Activated naive CD8-positive, alpha-beta T cell treated with anti-CD3 and anti-CD28 coated beads, Interleukin-2, amount 50 U/mL, for 24 hours (primary cell): ENCODE measurements around the gene ZNF407.
A peak's percentile ranks its signal among the peaks of the same experiment; 100 is the strongest.

Experiments
- ATAC-seq: fragments of 150-1000 bp; cut with Tn5 transposase; one replicate; pipeline ENCODE4 v1.10.0; 2021
- DNase-seq: peaks from one replicate; pipeline ENCODE4 v3.0.0; 2021
- H3K27ac Mint-ChIP-seq: one replicate; pipeline ENCODE4 v1.8.0; 2021; ENCODE audit warnings: mild to moderate bottlenecking, mixed read lengths
- H3K27me3 Mint-ChIP-seq: one replicate; pipeline ENCODE4 v1.8.0; 2021; ENCODE audit warnings: mixed read lengths
- H3K36me3 Mint-ChIP-seq: one replicate; pipeline ENCODE4 v1.8.0; 2021; ENCODE audit warnings: low read depth, mixed read lengths
- H3K4me1 Mint-ChIP-seq: one replicate; pipeline ENCODE4 v1.8.0; 2021; ENCODE audit warnings: mixed read lengths
- H3K4me3 Mint-ChIP-seq: one replicate; pipeline ENCODE4 v1.8.0; 2021; ENCODE audit warnings: mild to moderate bottlenecking, moderate library complexity, mixed read lengths
- H3K9me3 Mint-ChIP-seq: one replicate; pipeline ENCODE4 v1.8.0; 2021; ENCODE audit warnings: mixed read lengths

ZNF407 gene

DNA sequence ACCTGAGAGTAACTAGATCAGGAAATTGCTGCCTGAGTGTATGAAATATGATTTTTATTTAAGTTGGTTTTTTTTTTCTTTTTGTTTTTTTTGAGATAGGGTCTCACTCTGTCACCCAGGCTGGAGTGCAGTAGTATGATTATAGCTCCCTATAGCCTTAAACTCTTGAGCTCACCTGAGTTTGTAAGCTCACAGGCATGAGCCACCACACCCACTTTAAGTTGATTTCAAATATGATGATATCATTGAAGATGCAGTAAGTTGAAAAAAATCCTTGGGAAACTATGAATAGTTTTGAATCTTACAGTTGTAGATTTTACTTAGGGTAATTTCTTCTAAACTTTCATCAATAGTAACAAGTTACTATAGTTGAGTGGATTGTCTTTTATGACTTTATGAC is 234.7 kb downstream of the ZNF407 start:
- no peaks in the 10 kb centered on the region for H3K27me3 Mint-ChIP-seq
- no peak overlapping the region for H3K4me3 Mint-ChIP-seq
- ATAC-seq = no peak
- H3K4me1 Mint-ChIP-seq = peaks cover 17% of the 10 kb centered on the region
- no peak for DNase-seq
- no peak overlapping the region for H3K27ac Mint-ChIP-seq
- H3K9me3 Mint-ChIP-seq = no peaks in the 10 kb centered on the region
- H3K36me3 Mint-ChIP-seq = peaks cover 15% of the 10 kb centered on the region

DNA sequence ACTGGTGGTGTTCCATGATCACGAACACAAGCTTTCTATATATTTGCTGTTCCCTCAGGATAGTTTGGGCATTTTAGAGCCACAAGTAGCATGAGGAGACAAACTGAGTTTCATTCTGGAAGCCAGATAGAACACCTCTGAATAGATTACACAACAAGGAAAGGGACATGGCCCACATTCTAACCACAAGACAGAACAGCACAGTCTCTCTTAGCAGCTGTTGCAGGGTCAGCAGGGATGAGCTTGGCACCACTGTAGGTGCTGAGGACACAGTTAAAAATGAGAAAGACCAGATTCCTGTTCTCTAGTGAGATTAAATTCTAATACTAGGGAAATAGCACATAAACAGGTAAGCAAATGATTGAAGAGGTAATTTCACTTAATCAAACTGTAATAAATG is 235.3 kb downstream of the ZNF407 start:
- DNase-seq = no peak
- H3K27me3 Mint-ChIP-seq = no peaks in the 10 kb centered on the region
- H3K4me3 Mint-ChIP-seq = no peak overlapping the region
- ATAC-seq = no peak
- peaks cover 18% of the 10 kb centered on the region for H3K36me3 Mint-ChIP-seq
- no peak overlapping the region for H3K27ac Mint-ChIP-seq
- H3K4me1 Mint-ChIP-seq = peaks cover 18% of the 10 kb centered on the region
- H3K9me3 Mint-ChIP-seq = no peaks in the 10 kb centered on the region

DNA sequence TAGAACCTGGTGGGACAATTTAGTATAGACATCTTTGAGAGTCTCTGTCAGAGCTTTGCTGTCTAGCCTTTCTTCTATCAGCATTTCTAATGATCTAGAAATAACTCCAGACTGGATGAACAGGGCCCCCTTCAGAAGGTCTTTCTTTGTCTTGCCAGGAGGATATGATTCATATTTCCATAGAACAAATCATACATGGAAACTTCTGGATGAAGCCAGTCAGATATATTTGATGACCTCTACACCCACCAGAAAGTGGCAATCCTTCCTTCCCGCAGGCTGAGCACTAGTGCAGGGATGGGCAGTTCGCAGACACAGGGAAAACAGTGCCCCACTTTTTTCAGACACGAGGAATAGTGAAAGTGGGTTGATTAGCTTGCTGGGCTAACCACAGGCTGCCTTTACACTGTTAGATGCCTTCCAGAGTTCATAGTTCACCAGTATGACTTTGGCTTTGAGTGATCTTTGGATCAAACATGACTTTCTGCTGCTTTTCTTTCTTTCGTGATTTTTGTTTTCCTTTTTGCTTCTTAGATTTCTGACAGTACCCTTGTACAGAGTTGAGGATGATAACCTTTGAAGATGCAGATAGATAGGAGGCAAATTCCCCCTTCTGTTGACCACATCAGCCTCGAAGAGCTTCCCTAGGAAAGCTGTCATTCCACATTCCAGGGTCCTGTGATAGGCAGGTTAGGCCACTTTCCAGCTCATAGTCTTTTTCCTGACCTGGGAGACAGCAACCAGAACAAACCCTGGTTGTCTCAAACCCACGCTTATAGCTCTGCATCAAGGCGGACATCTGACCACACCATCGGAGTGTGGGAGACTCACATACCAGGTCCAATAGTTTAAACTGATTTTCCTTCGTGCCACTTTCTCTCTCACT is 237.0 kb downstream of the ZNF407 start:
- H3K9me3 Mint-ChIP-seq = no peaks in the 10 kb centered on the region
- H3K4me1 Mint-ChIP-seq = peaks cover 26% of the 10 kb centered on the region
- no peak overlapping the region for H3K4me3 Mint-ChIP-seq
- ATAC-seq (no peak), DNase-seq (no peak)
- peaks cover 19% of the 10 kb centered on the region for H3K36me3 Mint-ChIP-seq
- H3K27me3 Mint-ChIP-seq = no peaks in the 10 kb centered on the region
- H3K27ac Mint-ChIP-seq = peak overlapping the region; percentile 4

DNA sequence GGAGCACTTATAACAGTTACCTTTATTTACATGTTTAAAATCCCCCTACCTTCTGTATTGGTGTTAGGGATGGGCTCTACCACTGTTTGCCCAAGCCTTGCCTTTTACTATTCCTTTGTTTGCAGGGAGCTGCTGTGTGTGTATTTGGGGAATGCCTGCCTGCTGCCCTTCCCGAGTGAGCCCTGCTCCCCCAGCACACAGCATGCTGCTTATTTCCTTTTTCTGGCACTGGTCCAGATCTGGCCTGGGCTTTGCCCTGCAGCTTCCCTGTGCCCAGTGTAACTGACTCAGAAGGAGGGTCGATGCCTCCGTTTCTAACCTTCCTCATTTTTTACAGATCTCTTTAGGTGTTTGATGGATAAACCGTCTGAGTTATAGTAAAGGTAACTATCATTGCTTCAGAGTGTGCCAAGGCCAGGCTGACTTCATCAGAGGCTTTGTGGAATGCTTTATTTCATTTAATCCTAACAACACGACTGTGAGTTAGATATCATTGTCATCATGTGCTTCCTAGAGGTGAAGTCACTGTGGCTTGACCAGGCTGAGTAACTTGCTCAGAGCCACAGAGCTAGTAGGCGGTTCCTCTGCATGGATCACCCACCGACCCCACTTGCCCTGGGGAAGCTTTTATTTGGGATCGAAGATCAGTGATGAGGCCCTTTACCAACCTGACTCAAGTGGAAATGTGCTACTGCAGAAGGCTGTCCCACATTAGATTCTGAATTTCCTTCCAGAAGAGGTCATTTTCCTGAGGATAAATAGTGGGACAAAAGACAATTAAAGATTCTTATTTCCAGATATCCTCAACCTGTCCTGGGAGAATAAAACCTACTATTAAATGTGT is 238.8 kb downstream of the ZNF407 start:
- no peaks in the 10 kb centered on the region for H3K9me3 Mint-ChIP-seq
- peaks cover 38% of the 10 kb centered on the region for H3K4me1 Mint-ChIP-seq
- no peaks in the 10 kb centered on the region for H3K27me3 Mint-ChIP-seq
- H3K36me3 Mint-ChIP-seq = peaks cover 22% of the 10 kb centered on the region
- H3K4me3 Mint-ChIP-seq = no peak overlapping the region
- ATAC-seq = no peak
- H3K27ac Mint-ChIP-seq = no peak overlapping the region
- no peak for DNase-seq

DNA sequence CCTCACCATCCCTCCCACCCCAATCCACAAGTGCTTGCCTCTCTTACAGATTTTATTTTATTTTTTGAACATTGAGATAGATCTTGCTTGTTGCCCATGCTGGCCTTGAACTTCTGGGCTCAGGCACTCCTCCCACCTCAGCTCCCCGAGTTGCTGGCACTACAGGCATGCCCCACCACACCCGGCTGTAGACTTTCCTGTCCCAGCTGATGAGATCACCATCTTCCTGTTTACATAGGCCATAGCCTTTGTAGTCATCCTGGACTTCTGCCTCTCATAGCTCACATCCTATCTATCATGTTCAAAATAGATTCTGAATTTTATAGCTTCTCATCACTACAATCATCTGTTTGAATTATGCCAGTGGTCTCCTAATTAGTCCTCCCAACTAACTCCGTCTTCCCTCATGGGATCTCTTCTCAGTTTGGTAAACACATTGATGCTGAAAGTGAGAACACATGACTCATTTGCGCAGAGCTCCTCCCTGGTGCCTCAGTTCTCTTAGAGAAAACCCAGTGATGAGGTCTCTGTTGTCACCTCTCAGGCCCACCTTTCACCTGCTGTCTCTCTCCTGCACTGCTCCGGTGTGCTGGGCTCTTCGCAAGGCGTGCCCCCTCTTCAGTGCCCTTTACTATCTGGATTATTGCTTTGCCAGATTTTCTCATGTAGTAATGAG is 243.0 kb downstream of the ZNF407 start:
- H3K27ac Mint-ChIP-seq = no peak overlapping the region
- ATAC-seq (no peak), DNase-seq (no peak)
- H3K4me1 Mint-ChIP-seq = peaks cover 26% of the 10 kb centered on the region
- H3K9me3 Mint-ChIP-seq = no peaks in the 10 kb centered on the region
- H3K4me3 Mint-ChIP-seq = no peak overlapping the region
- peaks cover 16% of the 10 kb centered on the region for H3K36me3 Mint-ChIP-seq
- H3K27me3 Mint-ChIP-seq = no peaks in the 10 kb centered on the region

DNA sequence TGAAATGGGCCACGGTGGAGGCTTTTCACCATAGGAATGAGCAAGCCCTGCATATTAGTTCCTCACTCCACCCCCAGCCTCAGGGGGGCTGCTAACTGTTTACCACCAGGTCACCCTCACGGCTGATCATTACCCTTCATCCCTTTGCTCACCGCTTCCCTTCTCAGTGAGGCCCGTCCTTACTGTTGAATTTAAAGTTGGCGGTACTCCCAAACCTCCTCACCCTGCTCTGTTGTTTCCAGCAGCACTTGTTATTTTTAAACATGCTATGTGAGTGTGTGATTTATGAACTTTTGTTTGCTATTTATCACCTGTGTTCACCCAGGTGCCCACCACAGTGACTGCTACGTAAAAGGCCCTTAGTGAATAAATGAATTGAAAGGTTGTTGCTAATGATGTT is 243.6 kb downstream of the ZNF407 start:
- no peak overlapping the region for H3K27ac Mint-ChIP-seq
- peaks cover 16% of the 10 kb centered on the region for H3K36me3 Mint-ChIP-seq
- no peak for DNase-seq
- H3K4me3 Mint-ChIP-seq = no peak overlapping the region
- H3K9me3 Mint-ChIP-seq = no peaks in the 10 kb centered on the region
- peaks cover 23% of the 10 kb centered on the region for H3K4me1 Mint-ChIP-seq
- no peak for ATAC-seq
- H3K27me3 Mint-ChIP-seq = no peaks in the 10 kb centered on the region

DNA sequence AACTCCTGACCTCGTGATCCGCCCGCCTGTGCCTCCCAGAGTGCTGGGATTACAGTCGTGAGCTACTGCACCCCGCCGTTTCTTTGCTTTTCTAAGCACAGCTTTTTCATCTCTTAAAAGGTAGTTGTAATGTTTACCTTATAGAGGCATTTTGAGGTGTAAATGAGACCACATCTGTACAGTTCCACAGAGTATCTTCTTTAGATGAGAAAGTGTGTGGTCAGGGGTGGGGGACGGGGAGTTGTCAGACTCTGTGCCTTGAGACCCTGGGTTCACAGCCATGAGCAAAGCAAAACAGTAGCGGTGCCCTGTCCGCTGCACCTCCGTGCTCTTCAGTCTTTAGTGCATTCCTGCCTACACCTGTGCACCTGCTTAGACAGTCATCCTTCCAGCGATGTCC is 251.6 kb downstream of the ZNF407 start:
- Mint-ChIP-seq H3K36me3 (peaks cover 2% of the 10 kb centered on the region), H3K27me3 (no peaks in the 10 kb centered on the region), H3K9me3 (no peaks in the 10 kb centered on the region), H3K4me3 (no peak overlapping the region), H3K27ac (no peak overlapping the region), H3K4me1 (peaks cover 2% of the 10 kb centered on the region)
- DNase-seq (no peak), ATAC-seq (no peak)

DNA sequence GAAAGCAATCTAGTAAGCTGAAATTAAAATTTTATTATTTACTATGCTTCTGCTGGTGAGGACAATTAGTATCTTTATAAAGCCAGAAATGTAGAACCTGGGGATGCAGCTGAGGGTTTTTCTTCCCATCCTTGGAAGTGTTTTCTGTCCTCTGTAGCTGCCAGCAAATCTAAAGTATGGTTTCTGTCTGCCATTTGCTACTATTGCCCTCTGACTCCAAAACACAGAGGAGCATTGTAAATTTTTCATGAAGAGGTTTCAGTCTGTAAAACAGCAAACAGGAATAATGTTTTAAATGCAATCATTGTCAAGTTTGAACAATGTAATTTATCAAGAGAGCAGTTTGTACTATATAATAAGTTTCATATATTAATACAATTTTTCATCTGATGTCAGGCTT is 258.8 kb downstream of the ZNF407 start:
- H3K4me3 Mint-ChIP-seq = no peak overlapping the region
- H3K27me3 Mint-ChIP-seq = no peaks in the 10 kb centered on the region
- ATAC-seq (no peak), DNase-seq (no peak)
- no peaks in the 10 kb centered on the region for H3K4me1 Mint-ChIP-seq
- H3K27ac Mint-ChIP-seq = no peak overlapping the region
- no peaks in the 10 kb centered on the region for H3K9me3 Mint-ChIP-seq
- H3K36me3 Mint-ChIP-seq = no peaks in the 10 kb centered on the region

DNA sequence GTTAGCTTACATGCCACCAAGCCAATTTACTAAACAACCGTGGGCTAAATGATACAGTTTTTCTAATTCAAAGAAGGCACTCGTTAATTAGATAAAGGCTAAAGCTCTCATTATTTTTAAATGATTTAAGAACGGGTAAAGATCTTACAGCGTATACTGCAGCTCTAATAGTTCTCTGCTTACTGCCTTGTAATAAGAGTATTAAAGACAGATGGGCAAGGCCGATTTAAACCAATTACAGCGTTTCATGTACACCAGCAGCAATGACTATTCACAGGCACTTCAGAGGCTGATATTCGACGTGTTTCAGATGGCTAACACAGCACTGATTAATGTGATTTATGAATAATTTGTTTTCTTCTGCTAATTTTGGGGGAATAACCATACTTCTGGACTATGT is 259.3 kb downstream of the ZNF407 start:
- H3K4me3 Mint-ChIP-seq = no peak overlapping the region

DNA sequence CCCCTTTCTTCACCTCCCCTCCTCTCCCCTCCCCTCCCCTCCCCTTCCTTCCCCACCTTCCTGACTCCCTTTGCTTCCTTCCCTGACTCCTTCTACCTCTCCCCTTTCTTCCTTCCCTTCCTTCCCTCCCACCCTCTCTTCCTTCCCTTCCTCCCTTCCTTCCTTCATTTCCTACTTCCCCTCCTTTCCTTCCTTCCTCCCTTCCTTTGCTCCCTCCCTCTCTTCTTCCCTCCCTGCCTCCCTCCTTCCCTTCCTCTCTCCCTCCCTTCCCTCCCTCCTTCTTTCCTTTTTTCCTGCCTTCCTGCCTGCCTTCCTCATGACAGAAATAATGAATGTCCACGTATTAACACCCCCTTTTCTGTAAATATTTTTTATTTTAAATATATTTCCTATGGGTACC is 260.2 kb downstream of the ZNF407 start:
- no peak for DNase-seq
- ATAC-seq = no peak
- H3K4me1 Mint-ChIP-seq = no peaks in the 10 kb centered on the region
- H3K27me3 Mint-ChIP-seq = no peaks in the 10 kb centered on the region
- H3K4me3 Mint-ChIP-seq = no peak overlapping the region
- peaks cover 2% of the 10 kb centered on the region for H3K36me3 Mint-ChIP-seq
- H3K27ac Mint-ChIP-seq = no peak overlapping the region
- no peaks in the 10 kb centered on the region for H3K9me3 Mint-ChIP-seq

More for the DNA sequence above, 259.3 kb downstream of the ZNF407 start:
- H3K27ac Mint-ChIP-seq = no peak overlapping the region
- H3K36me3 Mint-ChIP-seq = no peaks in the 10 kb centered on the region
- H3K9me3 Mint-ChIP-seq = no peaks in the 10 kb centered on the region
- ATAC-seq (no peak), DNase-seq (no peak)
- no peaks in the 10 kb centered on the region for H3K4me1 Mint-ChIP-seq
- H3K27me3 Mint-ChIP-seq = no peaks in the 10 kb centered on the region

DNA sequence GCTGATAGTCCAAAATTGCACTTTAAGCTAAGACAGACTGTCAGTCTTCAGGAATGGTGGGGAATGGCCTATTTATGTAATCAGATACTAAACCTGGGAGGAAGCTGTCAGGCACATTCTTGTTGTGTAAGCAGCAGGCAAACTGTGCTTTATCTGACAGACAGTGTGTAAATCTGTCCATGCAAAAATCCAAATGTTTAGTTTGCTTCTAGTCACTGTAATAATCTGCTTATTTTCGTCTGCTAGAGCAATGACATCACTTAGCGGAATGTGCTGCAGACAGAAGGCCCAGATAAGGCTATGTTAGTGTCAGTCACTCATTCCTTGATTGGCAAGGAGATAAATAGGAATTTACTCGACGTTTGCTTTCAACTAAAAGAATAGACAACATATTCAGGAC is 263.5 kb downstream of the ZNF407 start:
- ATAC-seq (no peak), DNase-seq (no peak)
- Mint-ChIP-seq H3K27ac (no peak overlapping the region), H3K4me3 (no peak overlapping the region), H3K4me1 (no peaks in the 10 kb centered on the region), H3K9me3 (no peaks in the 10 kb centered on the region), H3K36me3 (peaks cover 2% of the 10 kb centered on the region), H3K27me3 (no peaks in the 10 kb centered on the region)

DNA sequence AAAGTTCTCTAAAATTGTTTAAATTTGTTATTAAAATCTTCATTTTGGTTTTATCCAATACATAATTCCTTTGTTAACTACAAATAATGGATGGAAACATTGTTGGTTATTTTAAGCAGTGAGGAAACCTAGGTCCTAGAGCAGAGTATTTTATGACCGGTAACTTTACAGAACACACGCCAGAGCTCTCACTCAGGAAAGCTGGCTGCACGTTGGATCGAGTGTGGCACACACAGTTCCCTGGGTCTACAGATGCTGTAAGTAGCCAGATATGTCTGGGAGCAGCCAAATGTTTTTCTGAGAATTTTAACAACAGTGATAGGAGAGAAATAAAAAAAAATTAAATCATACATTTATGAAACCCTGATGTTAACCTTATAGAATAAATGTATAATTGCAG is 264.4 kb downstream of the ZNF407 start:
- no peak overlapping the region for H3K27ac Mint-ChIP-seq

DNA sequence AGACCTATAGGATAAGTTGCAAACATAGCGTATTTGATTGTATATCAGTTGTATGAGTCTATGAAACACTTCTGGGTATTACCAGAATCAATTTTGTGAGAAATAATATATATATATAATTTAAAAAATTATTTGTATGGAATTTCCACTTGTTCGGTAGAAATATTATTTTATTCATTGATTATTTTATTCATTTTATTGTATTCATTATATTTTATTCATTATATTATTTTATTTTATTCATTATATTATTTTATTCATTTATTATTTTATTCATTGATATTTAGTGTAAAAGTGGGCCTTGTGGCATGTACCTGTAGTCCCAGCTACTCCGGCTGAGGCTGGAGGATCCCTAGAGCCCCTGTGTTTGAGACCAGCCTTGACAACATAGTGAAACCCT is 268.9 kb downstream of the ZNF407 start:
- no peaks in the 10 kb centered on the region for H3K9me3 Mint-ChIP-seq
- DNase-seq = no peak
- H3K4me3 Mint-ChIP-seq = no peak overlapping the region
- no peaks in the 10 kb centered on the region for H3K27me3 Mint-ChIP-seq
- no peaks in the 10 kb centered on the region for H3K4me1 Mint-ChIP-seq
- no peak overlapping the region for H3K27ac Mint-ChIP-seq
- ATAC-seq = no peak
- peaks cover 2% of the 10 kb centered on the region for H3K36me3 Mint-ChIP-seq

More for the DNA sequence above, 264.4 kb downstream of the ZNF407 start:
- Mint-ChIP-seq H3K4me1 (no peaks in the 10 kb centered on the region), H3K4me3 (no peak overlapping the region), H3K36me3 (peaks cover 2% of the 10 kb centered on the region), H3K27me3 (no peaks in the 10 kb centered on the region), H3K9me3 (no peaks in the 10 kb centered on the region)
- DNase-seq = no peak
- ATAC-seq = no peak

DNA sequence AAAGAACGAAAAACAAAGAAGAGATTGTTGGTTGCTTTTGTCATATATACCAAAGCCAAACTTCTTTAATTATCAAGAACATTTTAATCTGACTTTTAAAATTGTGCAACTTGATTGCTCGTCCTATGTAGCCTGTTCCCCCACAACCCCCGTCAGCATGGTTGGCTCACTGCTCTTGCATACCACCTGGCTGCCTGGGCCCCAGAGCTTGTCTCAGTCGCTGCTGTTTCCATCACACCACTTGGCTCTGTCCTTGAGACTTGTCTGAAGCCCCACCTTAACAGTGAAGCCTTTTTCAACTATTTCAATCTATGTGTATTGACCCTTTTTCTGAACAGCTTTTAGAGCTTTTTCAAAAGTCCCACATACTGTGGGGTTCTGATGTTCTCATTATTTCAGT is 270.8 kb downstream of the ZNF407 start:
- ATAC-seq (no peak), DNase-seq (no peak)
- no peaks in the 10 kb centered on the region for H3K9me3 Mint-ChIP-seq
- no peaks in the 10 kb centered on the region for H3K4me1 Mint-ChIP-seq
- no peaks in the 10 kb centered on the region for H3K27me3 Mint-ChIP-seq
- no peak overlapping the region for H3K4me3 Mint-ChIP-seq
- no peaks in the 10 kb centered on the region for H3K36me3 Mint-ChIP-seq
- no peak overlapping the region for H3K27ac Mint-ChIP-seq
